HG02973 (cell line): ENCODE data around the gene HERPUD1.
"Not testable (repeated sequence)": the region's sequence is repeated elsewhere in the genome, so short reads cannot be mapped to it uniquely, and the experiment has no call there.

Experiments
- ATAC-seq: cut with Tn5 transposase; IDR thresholded peaks from one replicate; pipeline ENCODE4 v1.9.1; 2021; ENCODE audit warnings: moderate library complexity; ENCODE audit not compliant: unreplicated experiment

Gene HERPUD1

DNA sequence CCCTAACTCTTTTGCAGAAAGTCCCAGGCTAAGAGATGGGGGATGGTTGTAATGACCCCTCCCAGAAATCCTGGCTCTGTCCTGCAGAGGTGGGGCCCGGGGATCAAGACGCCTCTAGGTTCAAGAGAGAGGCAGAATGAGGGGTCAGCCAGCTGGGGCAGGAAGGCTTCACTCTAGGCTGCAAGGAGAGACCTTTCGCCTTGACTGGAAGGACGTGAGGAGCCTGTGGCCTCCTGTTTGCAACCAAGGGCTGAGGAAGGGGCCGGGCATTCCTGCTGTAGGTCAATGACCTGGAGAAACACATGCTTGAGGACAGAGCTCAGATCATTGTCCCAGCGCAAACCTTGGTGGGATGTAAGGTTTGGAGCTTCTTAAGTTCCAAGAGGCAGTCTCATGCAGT lies 21.1 kb downstream of the HERPUD1 start:
- ATAC-seq, result no peak

DNA sequence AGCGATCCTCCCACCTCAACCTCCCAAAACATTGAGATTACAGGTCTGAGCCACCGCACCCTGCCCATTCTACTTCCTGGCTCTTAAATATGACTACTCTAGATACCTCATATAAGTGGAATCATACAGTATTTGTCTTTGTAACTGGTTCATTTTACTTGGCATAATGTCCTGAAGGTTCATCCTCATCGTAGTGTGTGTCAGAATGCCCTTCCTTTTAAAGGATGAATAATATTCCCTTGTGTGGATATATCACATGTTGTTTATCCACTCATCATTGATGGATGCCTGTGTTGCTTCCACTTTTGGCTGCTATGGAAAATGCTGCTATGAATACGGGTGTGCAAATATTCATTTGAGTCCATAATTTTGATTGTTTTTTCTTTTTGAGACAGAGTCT lies 24.1 kb downstream of the HERPUD1 start:
- ATAC-seq, result no peak

DNA sequence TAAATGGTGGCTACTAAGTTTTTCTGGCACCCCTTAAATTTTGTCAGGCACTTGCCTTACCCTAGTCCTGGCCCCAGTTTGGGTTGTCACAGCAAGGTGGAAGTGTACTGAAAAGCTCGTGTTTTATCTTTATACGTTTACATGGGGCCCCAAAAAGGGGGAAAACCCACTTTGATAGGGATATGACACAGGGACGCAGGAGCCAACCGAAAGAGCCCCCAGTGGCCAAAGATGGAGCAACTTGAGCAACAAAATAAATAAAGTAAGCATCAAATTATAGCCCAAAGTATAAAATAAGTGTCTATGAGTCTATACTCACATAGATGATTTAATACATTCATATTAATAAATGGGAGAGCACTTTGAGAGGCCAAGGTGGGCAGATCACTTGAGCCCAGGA lies 24.8 kb downstream of the HERPUD1 start:
- ATAC-seq, result no peak

DNA sequence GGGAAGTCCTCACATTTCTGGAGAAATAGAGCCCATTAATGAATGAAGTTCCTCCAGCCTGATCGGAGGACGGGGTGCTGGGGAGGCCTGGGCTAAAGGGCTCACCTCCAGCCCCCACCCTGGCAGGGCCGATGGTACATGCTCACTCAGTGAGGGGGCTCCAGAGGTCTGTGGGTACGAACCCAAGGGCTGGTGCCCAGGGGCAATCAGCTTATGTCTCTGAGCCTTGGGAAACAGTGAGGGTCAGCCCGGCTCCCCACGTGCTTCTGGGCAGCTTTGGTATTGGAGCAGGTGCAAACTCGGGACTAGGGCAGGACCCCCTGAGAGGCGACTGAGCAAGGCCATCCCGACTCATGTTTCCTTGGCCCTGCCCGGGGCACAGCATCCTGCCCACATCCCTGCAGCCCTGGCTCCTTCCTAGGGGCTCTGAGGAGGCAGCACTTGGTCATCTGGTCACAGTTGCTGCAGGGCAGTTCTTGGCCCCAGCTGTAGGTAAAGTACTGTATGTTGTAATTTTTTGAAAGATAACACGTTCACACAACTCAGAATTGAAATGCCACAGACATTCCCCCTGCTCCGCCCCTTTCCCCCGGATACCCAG lies 28.8 kb downstream of the HERPUD1 start:
- no peak for ATAC-seq

DNA sequence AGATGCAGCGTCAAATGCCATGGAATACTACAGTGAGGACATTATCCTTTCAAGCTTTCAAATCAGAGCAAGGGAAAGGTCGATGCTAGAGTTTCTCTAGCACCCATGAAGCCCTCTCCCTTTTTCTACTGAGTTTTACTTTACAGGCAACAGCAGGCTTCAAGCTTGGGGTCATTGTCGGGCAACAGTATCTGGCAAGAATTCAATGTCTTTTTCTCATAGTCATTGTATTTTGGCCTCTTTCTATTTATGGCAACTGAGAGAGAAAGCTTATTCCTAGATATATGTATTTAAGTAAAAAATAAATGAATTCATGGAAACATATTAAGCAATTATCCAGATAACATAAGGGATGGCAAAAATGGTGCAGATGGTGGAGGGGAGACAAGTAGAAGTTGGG lies 29.4 kb downstream of the HERPUD1 start:
- ATAC-seq, result no peak

DNA sequence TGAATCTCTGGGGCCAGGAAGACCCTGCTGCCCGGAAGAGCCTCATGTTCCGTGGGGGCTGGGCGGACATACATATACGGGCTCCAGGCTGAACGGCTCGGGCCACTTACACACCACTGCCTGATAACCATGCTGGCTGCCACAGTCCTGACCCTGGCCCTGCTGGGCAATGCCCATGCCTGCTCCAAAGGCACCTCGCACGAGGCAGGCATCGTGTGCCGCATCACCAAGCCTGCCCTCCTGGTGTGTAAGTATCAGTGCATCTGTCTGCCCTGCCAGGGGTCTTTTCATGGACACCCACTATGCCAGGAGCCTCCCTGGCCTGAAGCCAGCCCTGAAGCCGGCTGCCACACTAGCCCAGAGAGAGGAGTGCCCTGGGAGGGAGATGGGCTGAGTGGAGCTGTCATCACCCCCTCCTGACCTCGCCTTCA lies 29.9 kb downstream of the HERPUD1 start, which contains the start of gene CETP:
CETP (plus strand) TSS at position 100 of the 431 bp plus-strand sequence; CDS start at position 130, 30 bp downstream.
- no peak for ATAC-seq

DNA sequence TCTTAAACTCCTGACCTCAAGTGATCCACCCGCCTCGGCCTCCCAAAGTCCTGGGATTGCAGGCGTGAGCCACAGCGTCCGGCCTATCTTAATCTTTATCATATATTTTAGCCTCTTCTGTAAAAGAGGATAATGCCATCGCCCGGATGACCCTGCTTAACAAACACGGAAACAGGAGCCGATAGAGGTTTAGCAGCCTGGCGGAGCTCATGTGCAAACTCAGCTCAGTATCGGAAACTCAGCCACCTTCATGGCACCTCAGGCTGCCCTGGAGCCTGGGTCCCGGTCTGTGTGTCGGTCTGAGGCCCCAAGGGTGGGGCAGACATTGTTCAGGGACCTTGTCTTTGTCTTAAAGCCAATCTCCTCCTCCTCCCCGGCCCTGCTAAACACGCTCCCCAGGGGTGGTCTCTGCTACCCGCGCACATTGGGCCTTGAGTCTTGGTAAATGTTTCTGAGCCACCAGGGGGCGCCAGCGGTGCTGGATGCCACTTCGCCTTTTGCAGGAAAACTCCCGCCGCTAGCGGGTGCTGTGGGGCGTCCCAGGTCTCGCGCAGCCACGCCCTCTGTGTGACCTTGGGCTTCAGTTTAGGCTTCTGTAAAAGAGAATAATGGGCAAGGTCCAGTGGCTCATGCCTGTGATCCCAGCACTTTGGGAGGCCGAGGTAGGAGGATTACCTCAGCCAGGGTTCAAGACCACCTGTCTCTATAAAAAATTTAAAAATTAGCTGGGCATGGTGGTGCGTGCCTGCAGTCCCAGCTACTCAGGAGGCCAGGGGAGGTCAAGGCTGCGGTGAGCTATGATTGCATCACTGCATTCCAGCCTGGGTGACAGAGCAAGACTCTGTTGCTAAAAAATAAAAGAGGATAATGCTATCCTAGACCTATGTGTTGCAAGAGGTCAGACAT lies 32.6 kb downstream of the HERPUD1 start:
- peak; percentile 59 for ATAC-seq

DNA sequence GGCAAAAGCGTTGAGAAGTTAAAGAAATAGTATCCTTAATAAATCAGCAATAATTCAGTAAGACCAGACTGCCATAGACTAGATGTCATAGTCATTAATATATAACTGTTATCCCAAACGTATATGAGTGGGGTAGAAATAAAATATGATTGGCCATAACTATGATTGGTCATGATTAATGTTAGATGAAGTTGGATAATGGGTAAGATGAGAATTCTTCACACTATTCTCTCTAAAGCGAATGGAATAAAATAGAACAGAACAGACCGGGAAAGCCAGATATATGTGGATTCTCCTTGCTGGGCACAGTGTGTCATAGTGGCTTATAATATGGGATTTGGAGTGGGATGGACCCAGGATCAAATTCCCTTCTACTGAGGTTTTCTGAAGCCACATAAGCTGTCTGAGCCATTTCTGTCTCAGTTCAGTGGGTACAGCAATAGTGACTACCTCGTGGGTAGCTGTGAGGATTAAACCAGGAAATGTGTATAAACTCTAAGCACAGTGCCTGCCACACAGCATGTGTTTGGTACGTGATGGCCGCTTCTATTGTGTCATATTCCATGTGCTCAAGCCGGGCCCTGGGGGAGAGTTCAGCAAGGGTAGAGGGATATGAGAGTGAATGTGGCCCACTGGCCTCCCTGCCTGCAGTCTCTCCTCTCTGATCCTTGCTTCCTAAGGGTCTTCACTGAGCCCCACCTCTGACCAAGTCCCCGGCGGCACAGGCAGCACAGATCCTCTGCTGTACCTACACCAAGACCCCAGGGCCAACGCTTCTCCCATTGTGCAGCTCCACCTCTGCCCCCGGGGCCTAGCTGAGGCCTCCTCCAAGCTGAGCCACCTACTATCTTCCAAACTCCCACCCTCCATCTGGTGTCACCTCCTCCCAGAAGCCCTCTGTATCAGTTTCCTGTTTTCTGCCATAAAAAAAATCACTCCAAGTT lies 33.5 kb downstream of the HERPUD1 start:
- ATAC-seq, result no peak

DNA sequence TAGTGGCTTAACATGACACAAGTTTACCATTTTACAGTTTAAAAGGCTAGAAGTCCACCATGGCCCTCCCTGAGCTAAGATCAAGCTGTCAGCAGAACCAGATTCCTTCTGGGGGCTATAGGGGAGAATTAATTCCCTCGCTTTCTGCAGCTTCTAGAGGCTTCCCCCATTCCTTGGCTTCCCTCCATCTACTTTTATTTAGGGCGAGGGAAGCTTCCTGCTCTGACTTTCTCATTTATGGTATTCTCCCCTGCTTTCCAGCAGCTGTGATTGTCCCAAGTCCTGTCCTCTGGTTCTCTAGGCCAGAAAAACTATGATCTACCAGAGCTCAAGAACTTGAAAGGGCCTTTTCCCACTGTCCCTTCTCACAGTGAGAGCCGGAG lies 34.1 kb downstream of the HERPUD1 start:
- no peak for ATAC-seq

DNA sequence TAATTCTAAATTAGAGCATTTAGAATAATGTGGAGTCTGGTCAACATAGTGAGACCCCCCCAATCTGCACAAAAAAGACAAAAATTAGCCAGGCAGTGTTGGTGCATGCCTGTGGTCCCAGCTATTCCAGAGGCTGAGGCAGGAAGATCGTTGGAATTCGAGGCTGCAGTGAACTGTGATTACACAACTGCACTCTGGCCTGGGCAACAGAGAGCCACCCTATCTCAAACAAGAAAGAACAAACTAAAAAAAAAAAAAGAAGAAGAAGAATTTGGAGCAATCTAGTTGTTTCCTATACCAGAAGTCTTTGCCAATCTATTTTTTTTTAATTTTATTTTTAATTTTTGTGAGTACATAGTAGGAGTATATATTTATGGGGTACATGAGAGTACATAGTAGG lies 35.8 kb downstream of the HERPUD1 start:
- no peak for ATAC-seq

DNA sequence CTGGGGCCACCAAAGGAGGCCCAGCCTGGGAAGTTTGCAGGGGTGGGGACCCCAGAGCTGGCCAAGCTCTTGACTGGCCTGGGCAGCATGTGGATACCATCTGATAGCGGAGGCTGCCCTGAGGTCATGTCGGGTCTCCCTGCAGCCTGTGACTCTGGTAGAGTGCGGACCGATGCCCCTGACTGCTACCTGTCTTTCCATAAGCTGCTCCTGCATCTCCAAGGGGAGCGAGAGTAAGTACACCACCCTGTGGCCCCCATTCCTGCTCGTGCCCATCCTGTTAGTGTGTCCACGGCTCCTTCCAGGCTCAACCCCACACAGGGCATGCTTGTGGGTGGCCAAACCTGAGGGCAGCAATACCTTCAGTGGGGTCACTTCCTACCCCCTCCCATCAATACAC lies 37.8 kb downstream of the HERPUD1 start:
- no peak for ATAC-seq

DNA sequence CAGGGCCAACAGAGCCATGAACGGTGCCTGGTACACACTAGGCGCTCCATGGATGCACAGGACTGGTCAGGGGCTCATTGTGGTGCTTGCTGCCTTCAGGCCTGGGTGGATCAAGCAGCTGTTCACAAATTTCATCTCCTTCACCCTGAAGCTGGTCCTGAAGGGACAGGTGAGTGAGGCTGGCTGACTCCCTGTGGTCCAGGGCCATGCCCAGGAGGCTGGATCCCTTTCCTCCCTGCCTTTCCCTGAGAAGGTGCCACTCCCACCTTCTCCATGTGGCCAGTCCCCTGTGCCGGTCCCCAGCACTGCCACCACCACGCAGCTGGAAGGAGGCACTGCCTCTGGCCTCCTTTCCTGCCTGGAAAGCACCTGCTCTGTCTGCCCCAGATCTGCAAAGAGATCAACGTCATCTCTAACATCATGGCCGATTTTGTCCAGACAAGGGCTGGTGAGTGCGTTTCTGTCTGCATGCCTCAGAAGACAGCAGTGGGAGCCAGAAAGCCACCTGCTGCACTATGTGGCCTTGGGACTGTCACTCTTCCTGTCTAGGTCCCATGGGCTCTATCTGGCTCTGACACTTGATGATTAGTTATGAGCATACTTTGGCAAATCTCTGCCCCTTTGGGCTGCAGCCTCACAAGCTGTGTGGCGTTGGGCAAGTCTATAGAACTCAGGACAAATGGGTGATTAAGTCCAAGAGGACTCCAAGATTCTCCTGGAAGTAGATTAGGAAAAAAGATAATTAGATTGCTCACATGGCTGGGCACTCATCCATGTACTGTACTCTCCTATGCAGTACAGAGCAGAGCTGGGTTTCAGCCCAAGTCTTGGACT lies 39.2 kb downstream of the HERPUD1 start:
- peak; percentile 71 for ATAC-seq

DNA sequence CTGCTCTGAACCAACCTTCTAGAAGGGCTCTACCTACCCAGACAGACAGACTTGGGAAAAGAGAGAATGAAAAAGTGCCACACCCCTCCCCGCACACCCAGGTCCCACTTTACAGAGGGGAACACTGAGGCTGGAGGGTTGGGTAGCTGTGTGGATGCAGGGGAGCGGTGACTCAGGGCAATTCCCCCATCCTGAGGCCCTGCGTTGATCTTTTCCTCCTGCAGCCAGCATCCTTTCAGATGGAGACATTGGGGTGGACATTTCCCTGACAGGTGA lies 39.8 kb downstream of the HERPUD1 start:
- ATAC-seq, result no peak

DNA sequence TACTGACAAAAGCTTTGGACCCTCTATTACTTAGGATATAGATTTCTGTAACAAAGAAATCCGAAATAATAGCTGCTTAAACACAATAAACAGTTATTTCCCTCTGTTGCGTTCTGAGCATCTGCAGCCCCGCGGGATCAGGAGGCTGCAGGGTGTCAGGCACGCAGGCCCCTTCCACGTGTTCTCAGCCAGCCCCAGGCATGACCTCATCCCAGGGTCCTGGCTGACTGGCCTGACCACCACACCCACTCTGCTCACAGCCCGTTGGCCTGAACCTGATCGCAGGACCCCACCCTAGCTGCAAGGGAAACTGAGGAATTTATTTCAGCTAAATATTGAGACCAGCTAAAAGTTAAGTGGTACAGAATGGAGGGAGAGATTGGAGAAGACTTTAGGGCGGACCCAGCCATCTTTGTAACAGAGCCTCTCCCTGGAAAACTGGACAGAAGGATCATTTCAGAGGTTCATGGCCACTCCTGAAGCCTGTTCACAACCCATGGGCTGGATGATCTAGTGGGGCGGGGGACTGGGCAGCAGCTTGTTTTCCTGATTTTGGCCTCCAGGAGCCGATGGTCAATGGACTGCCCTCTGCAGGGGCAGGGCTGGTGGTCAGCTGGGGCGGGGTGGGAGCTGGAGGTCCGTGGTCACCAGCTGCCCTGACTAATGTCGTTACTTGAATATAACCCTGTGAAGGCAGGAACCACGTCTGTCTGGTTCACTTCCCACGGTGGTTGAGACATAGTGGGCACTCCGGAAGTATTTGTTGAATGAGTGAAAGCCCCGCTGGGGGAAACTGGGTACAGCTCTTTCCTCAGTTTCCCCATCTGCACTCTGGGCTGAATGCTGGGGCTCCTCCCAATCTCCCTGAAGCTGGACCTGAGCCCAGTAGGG lies 40.7 kb downstream of the HERPUD1 start:
- ATAC-seq, result no peak

DNA sequence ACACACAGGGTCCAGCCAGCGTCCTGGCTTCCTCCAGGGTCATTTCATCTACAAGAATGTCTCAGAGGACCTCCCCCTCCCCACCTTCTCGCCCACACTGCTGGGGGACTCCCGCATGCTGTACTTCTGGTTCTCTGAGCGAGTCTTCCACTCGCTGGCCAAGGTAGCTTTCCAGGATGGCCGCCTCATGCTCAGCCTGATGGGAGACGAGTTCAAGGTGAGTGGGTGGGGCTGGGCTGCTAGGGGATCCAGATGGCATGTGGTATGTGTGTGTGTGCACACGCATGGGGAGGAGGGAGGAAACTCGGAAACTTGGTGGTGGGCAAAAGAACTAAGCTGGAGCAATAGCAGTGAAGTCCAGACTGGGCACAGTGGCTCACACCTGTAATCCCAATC lies 41.4 kb downstream of the HERPUD1 start:
- no peak for ATAC-seq

DNA sequence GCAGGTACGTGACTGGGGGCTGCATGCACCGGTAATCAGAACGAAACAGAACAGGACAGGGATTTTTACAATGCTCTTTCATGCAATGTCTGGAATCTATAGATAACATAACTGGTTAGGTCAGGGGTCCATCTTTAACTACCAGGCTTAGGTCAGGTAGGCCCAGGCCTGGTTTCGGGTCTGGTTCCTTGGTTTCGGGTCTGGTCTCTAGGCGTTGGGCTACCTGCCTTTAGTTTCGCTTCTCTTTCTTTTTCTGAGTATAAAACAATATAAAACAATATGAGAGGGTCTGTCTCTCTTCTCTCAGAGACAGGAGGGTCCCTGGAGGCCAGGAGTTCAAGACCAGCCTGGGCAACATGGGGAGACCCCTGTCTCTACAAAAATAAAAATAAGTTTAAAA lies 42.0 kb downstream of the HERPUD1 start:
- ATAC-seq, result not testable (repeated sequence)

DNA sequence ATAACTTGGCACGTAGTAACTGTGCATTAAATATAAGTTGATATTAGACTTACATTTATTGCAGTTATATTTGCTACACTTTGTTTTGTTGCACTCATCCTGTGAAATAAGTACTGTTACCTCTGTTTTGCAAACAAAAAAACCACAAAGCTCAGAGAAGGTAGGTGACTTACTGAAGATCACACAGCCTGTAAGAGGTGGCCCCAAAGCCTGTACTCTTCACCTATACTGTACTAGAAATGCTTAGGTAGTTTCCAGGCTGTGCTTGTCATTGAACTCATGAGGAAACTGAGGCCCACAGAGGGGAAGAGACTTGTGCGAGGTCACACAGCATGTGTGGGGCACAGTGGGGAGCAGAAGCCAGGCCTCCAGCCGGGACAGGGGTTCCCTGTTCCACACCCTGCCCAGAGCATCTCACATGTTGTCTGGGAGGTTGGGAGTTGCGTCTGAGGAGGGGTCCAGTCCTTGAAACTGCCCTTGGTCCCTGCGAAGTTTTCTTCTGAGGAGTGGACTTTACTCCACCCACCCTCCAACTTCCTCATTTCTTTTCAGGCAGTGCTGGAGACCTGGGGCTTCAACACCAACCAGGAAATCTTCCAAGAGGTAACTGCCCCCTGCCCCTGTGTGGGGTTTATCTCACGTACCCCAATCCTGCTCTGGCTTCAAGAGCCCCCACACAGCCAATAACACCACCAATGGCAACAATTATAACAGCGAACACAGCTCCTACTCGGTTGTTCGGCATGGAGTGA lies 42.8 kb downstream of the HERPUD1 start:
- no peak for ATAC-seq

DNA sequence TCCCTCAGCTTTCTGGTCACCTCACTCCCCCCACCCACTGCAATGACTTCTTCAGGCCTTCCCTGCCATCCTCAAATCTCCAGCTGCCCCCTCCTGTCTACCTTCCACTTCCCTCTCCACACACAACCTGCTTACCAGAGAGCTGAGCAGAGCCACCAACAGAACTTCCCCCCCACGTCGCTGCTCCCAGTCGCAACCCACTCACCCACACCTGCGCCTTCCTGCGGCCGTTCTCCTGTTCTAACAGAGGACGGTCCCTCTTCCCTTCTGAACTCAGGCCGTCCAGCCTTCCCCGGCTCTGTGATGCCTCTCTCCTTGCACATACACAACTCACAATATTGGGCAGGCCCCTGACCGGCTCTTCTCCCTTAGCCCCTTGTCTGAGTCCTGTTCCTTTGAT lies 43.8 kb downstream of the HERPUD1 start:
- no peak for ATAC-seq

DNA sequence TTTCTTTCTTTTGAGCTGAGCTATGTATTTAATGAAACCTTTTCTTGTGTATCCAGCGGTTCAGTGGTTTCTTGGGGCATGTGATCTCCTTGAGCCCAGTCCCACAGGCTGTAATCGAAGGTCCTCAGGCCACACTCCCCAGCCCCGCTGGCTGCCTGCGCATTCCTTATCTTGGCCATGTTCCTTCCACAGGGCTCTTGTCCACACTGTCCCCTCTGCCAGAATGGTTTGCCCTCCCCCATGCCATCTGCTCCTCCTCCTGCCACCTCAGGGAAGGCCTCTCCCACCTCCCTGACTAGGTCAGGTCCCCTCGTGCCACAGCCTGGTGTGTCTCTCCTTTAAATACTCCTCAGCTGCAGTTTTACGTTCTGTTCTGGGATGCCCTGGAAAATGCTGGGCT lies 45.3 kb downstream of the HERPUD1 start:
- ATAC-seq, result no peak
